ENCODE measurements around the gene DAG1.

- no peak for TF ChIP-seq YY1 (IDR thresholded peaks at IDR 0.05; ENCODE audit: insufficient read depth, insufficient read length)
- no peak for TF ChIP-seq SUZ12 (IDR thresholded peaks at IDR 0.05; ENCODE audit: extremely low read depth, insufficient read depth, insufficient read length)
- no peak for TF ChIP-seq ZNF274 (IDR thresholded peaks at IDR 0.05; ENCODE audit: low read depth, low read length)
Observed at GRCh38 chr3:49482766-49483165, 12.7 kb downstream of the DAG1 start.

Measured in NT2/D1 (cell line).